Measurements from ENCODE around the gene FBN3.

The FBN3 gene

GRCh38 chr19:8148410-8149260, 757 bp downstream of the FBN3 start:
- FAIRE-seq (no peak), DNase-seq (ENCODE audit: insufficient read length, low spot score) (no peak)

DNA sequence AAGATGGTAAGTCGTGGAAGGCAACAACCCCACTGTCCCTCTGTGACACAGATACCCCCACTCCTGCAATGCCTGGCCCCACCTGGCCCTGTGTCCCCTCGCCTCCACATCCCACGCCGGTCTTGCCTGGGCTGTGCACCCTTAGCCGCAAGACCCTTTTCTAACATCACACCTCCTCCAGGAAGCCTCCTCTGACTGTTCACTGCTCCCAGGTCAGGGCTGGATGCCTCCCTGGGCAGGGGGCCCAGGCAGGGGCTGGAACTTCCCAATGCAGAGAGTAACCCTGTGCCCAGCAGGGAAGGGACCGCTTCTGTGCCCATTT, 1.3 kb downstream of the FBN3 start:
- FAIRE-seq (no peak), DNase-seq (ENCODE audit: insufficient read length, low spot score) (no peak)
- no peak for TF ChIP-seq POLR2AphosphoS5 (IDR thresholded peaks at IDR 0.05; ENCODE audit: low read depth, low read length)
- TF ChIP-seq SPI1 (IDR thresholded peaks at IDR 0.05; ENCODE audit: low read depth, low read length) = no peak
- no peak for TF ChIP-seq POU2F2 (IDR thresholded peaks at IDR 0.05; ENCODE audit: low read depth, low read length)
- TF ChIP-seq POLR2A (IDR thresholded peaks at IDR 0.05; ENCODE audit: low read depth, low read length) = no peak
- no peak for TF ChIP-seq TAF1 (IDR thresholded peaks at IDR 0.05; ENCODE audit: low read depth, low read length)
- no peak for TF ChIP-seq PAX5 (IDR thresholded peaks at IDR 0.05; ENCODE audit: insufficient read depth, low read length, severe bottlenecking)

More at GRCh38 chr19:8148410-8149260, 757 bp downstream of the FBN3 start:
- no peak for TF ChIP-seq POLR2AphosphoS5 (IDR thresholded peaks at IDR 0.05; ENCODE audit: low read depth, low read length)
- no peak for TF ChIP-seq POU2F2 (IDR thresholded peaks at IDR 0.05; ENCODE audit: low read depth, low read length)
- no peak for TF ChIP-seq SPI1 (IDR thresholded peaks at IDR 0.05; ENCODE audit: low read depth, low read length)
- TF ChIP-seq PAX5 (IDR thresholded peaks at IDR 0.05; ENCODE audit: insufficient read depth, low read length, severe bottlenecking) = no peak
- no peak for TF ChIP-seq POLR2A (IDR thresholded peaks at IDR 0.05; ENCODE audit: low read depth, low read length)
- TF ChIP-seq TAF1 (IDR thresholded peaks at IDR 0.05; ENCODE audit: low read depth, low read length) = no peak

- no peak for FAIRE-seq
- TF ChIP-seq POU2F2 (IDR thresholded peaks at IDR 0.05; ENCODE audit: low read depth, low read length) = no peak
- no peak for TF ChIP-seq SPI1 (IDR thresholded peaks at IDR 0.05; ENCODE audit: low read depth, low read length)
- no peak for TF ChIP-seq POLR2A (IDR thresholded peaks at IDR 0.05; ENCODE audit: low read depth, low read length)
- no peak for TF ChIP-seq TAF1 (IDR thresholded peaks at IDR 0.05; ENCODE audit: low read depth, low read length)
- no peak for TF ChIP-seq POLR2AphosphoS5 (IDR thresholded peaks at IDR 0.05; ENCODE audit: low read depth, low read length)
- TF ChIP-seq PAX5 (IDR thresholded peaks at IDR 0.05; ENCODE audit: insufficient read depth, low read length, severe bottlenecking) = no peak
These were observed 1.8 kb downstream of the FBN3 start for GRCh38 chr19:8147582-8147978.

GRCh38 chr19:8146877-8147581, 2.4 kb downstream of the FBN3 start:
- TF ChIP-seq SPI1 (IDR thresholded peaks at IDR 0.05; ENCODE audit: low read depth, low read length) (no peak), TAF1 (IDR thresholded peaks at IDR 0.05; ENCODE audit: low read depth, low read length) (no peak), POU2F2 (IDR thresholded peaks at IDR 0.05; ENCODE audit: low read depth, low read length) (no peak), POLR2AphosphoS5 (IDR thresholded peaks at IDR 0.05; ENCODE audit: low read depth, low read length) (no peak), POLR2A (IDR thresholded peaks at IDR 0.05; ENCODE audit: low read depth, low read length) (no peak), PAX5 (IDR thresholded peaks at IDR 0.05; ENCODE audit: insufficient read depth, low read length, severe bottlenecking) (no peak)
- DNase-seq (ENCODE audit: insufficient read length, low spot score) = no peak
- FAIRE-seq = no peak

More at GRCh38 chr19:8147582-8147978, 1.8 kb downstream of the FBN3 start:
- no peak for DNase-seq (ENCODE audit: insufficient read length, low spot score)

DNA sequence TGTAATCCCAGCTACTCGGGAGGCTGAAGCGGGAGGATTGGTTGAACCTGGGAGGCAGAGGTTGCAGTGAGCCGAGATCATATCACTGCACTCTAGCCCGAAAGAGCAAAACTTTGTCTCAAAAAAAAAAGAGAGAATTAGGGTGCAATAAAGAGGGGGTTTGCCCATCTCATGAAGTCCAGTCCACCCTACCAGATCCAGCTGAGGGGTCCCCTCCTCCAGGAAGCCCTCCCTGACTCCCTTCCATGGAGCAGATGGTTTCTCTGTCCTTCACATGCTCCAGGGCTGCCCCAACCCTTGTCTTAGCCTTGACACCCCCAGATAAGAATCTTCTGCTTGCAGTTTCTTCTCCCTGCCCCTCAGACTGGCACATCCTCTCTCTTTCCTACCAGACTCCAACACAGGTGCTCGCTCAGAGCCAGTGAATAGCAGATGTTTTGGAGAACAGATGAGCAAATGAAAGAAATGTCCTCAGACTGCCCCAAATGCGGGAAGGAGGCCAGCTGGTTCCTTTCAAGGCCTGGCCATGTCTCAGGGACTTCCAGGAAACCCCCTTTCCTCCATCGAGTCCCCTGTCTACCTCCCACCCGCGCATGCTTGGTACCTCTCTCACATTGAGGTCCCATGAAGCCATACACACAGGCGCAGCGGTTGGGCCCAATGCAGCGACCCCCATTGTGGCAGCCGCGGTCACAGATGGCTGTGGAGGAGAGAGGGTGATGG, 5.0 kb downstream of the FBN3 start:
- no peak for TF ChIP-seq POU2F2 (IDR thresholded peaks at IDR 0.05; ENCODE audit: low read depth, low read length)
- TF ChIP-seq POLR2AphosphoS5 (IDR thresholded peaks at IDR 0.05; ENCODE audit: low read depth, low read length) = no peak
- TF ChIP-seq PAX5 (IDR thresholded peaks at IDR 0.05; ENCODE audit: insufficient read depth, low read length, severe bottlenecking) = no peak
- no peak for TF ChIP-seq SPI1 (IDR thresholded peaks at IDR 0.05; ENCODE audit: low read depth, low read length)
- TF ChIP-seq TAF1 (IDR thresholded peaks at IDR 0.05; ENCODE audit: low read depth, low read length) = no peak
- TF ChIP-seq POLR2A (IDR thresholded peaks at IDR 0.05; ENCODE audit: low read depth, low read length) = no peak
- DNase-seq (ENCODE audit: insufficient read length, low spot score) (no peak), FAIRE-seq (no peak)

DNA sequence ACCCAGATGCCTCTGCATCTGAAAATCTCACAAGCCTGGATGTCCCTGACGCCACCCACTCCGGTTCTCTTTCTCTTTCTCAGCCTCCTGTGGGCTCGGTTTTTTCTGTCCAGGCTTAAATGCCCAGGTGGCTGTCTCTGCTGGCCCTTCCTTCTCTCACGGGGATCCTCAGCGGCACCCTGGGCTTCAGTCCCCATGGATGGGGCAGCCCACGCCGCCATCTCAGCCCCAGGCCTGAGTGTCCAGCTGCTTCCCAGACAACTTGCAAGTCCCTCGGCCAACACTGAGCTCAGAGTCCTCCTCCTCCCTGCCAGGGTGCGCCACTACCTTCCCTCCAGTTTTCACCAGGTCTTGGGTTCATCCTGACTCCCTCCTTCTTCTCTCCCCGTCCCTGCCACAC, 6.4 kb downstream of the FBN3 start:
- DNase-seq (ENCODE audit: insufficient read length, low spot score) (no peak), FAIRE-seq (no peak)
- no peak for TF ChIP-seq PAX5 (IDR thresholded peaks at IDR 0.05; ENCODE audit: insufficient read depth, low read length, severe bottlenecking)
- TF ChIP-seq SPI1 (IDR thresholded peaks at IDR 0.05; ENCODE audit: low read depth, low read length) = no peak
- no peak for TF ChIP-seq TAF1 (IDR thresholded peaks at IDR 0.05; ENCODE audit: low read depth, low read length)
- TF ChIP-seq POLR2AphosphoS5 (IDR thresholded peaks at IDR 0.05; ENCODE audit: low read depth, low read length) = no peak
- no peak for TF ChIP-seq POLR2A (IDR thresholded peaks at IDR 0.05; ENCODE audit: low read depth, low read length)
- TF ChIP-seq POU2F2 (IDR thresholded peaks at IDR 0.05; ENCODE audit: low read depth, low read length) = no peak

- TF ChIP-seq PAX5 (IDR thresholded peaks at IDR 0.05; ENCODE audit: insufficient read depth, low read length, severe bottlenecking) = no peak
- no peak for TF ChIP-seq POU2F2 (IDR thresholded peaks at IDR 0.05; ENCODE audit: low read depth, low read length)
- no peak for TF ChIP-seq POLR2A (IDR thresholded peaks at IDR 0.05; ENCODE audit: low read depth, low read length)
- no peak for TF ChIP-seq SPI1 (IDR thresholded peaks at IDR 0.05; ENCODE audit: low read depth, low read length)
- TF ChIP-seq POLR2AphosphoS5 (IDR thresholded peaks at IDR 0.05; ENCODE audit: low read depth, low read length) = no peak
- TF ChIP-seq TAF1 (IDR thresholded peaks at IDR 0.05; ENCODE audit: low read depth, low read length) = no peak
- DNase-seq (ENCODE audit: insufficient read length, low spot score) (no peak), FAIRE-seq (no peak)
These were observed 6.9 kb downstream of the FBN3 start for GRCh38 chr19:8142513-8142900.

GRCh38 chr19:8141726-8142512, 7.5 kb downstream of the FBN3 start:
- TF ChIP-seq POU2F2 (IDR thresholded peaks at IDR 0.05; ENCODE audit: low read depth, low read length) (no peak), PAX5 (IDR thresholded peaks at IDR 0.05; ENCODE audit: insufficient read depth, low read length, severe bottlenecking) (no peak), POLR2AphosphoS5 (IDR thresholded peaks at IDR 0.05; ENCODE audit: low read depth, low read length) (no peak), SPI1 (IDR thresholded peaks at IDR 0.05; ENCODE audit: low read depth, low read length) (no peak), POLR2A (IDR thresholded peaks at IDR 0.05; ENCODE audit: low read depth, low read length) (no peak), TAF1 (IDR thresholded peaks at IDR 0.05; ENCODE audit: low read depth, low read length) (no peak)
- DNase-seq (ENCODE audit: insufficient read length, low spot score) = no peak
- no peak for FAIRE-seq

All from GM12891 (cell line).